Spleen (tissue), 11 donors: ENCODE measurements around the gene UGT1A9. TPM values are rescaled to one million over a fixed set of nuclear protein-coding genes. Genes with fewer than 3 reads are reported as not detected.
A peak's percentile ranks its signal among the peaks of the same experiment; 100 is the strongest.

Experiments
- DNase-seq: peaks from one replicate; pipeline ENCODE4 v3.0.0-alpha.2; 2020
- H3K27ac ChIP-seq, 8 donors: fragments of 200-600 bp; sonication (generic) in 7 of 8; 1 replicate in 4 of 8; 2 replicates in 4 of 8; pipeline versions ENCODE4 v1.5.0 to v1.8.0; 2016 to 2021; ENCODE audit warnings: inconsistent platforms in 4 of 8, mild to moderate bottlenecking in 4 of 8, moderate library complexity in 1 of 8
- H3K27me3 ChIP-seq, 7 donors: fragments of 200-600 bp; sonication (generic) in 6 of 7; replicated peaks in 1 of 7; 1 replicate in 4 of 7; 2 replicates in 3 of 7; pipeline versions ENCODE4 v1.5.0 to v1.8.0; 2016 to 2021; ENCODE audit warnings: inconsistent platforms in 3 of 7, mild to moderate bottlenecking in 1 of 7
- H3K36me3 ChIP-seq, 6 donors: fragments of 200-600 bp; sonication (generic) in 5 of 6; 1 replicate in 4 of 6; 2 replicates in 2 of 6; pipeline versions ENCODE4 v1.5.0 to v1.8.0; 2016 to 2021; ENCODE audit warnings: inconsistent platforms in 2 of 6
- H3K4me1 ChIP-seq, 6 donors: fragments of 200-600 bp; sonication (generic) in 5 of 6; 1 replicate in 3 of 6; 2 replicates in 3 of 6; pipeline versions ENCODE4 v1.5.0 to v1.8.0; 2016 to 2021; ENCODE audit warnings: inconsistent platforms in 3 of 6
- H3K4me3 ChIP-seq, 8 donors: fragments of 200-600 bp; sonication (generic) in 7 of 8; 1 replicate in 4 of 8; 2 replicates in 4 of 8; pipeline versions ENCODE4 v1.5.0 to v1.8.0; 2016 to 2021; ENCODE audit warnings: inconsistent platforms in 4 of 8, mild to moderate bottlenecking in 4 of 8, moderate library complexity in 2 of 8
- H3K9me3 ChIP-seq, 8 donors: fragments of 200-600 bp; sonication (generic) in 7 of 8; 1 replicate in 4 of 8; 2 replicates in 4 of 8; pipeline versions ENCODE4 v1.5.0 to v1.8.0; 2016 to 2021; ENCODE audit warnings: inconsistent platforms in 4 of 8
- CTCF ChIP-seq, 11 experiments: fragments of 200-600 bp in 7 of 11; fragments of 450-650 bp in 4 of 11; sonication (generic) in 4 of 11; IDR thresholded peaks in 8 of 11; conservative IDR thresholded peaks in 3 of 11; 1 replicate in 7 of 11; 2 replicates in 4 of 11; pipeline versions ENCODE4 v1.4.0 to v1.8.0; 2016 to 2021; ENCODE audit warnings: antibody characterized with exemption in 11 of 11, inconsistent platforms in 4 of 11, mild to moderate bottlenecking in 1 of 11
- POLR2A ChIP-seq, 3 donors: fragments of 450-650 bp; IDR thresholded peaks; one replicate each; pipeline ENCODE4 v1.5.1; 2017; ENCODE audit warnings: antibody characterized with exemption in 3 of 3, mild to moderate bottlenecking in 1 of 3
- POLR2AphosphoS5 ChIP-seq, 3 donors: sonication (generic); formaldehyde crosslinking; IDR thresholded peaks; one replicate each; pipeline ENCODE4 v1.5.1; 2017; ENCODE audit warnings: antibody characterized with exemption in 3 of 3
- WGBS, 5 donors: extraction: QIAGEN DNeasy Blood & Tissue Kit in 3 of 5; methylation state at CpG; one replicate each; pipeline versions ENCODE4 v1.1.5 to v1.1.7; 2013 to 2018; 5-methylcytosine and 5-hydroxymethylcytosine counted together
- intact Hi-C: fragments of 100-400 bp; cut with DNase I; formaldehyde crosslinking; loops from one replicate; pipeline ENCODE4 v1.15.0; 2023; ENCODE audit warnings: low total_unique reads
- polyA plus RNA-seq, 3 donors: library from polyadenylated mRNA; stranded (reverse); fragments of 200-250 nt; gene quantifications; one replicate each; pipeline ENCODE4 v1.2.1, GENCODE V29; 2013
- total RNA-seq, 7 donors: library from RNA; depleted of rRNA in 3 of 7; stranded (reverse); fragments of >200 nt in 3 of 7; fragmentation: NEBNext Ultra II Directional in 4 of 7; extraction: Animal tissue kit (Norgen Biotek cat#: 25700) in 4 of 7; gene quantifications; one replicate each; pipeline versions ENCODE4 v1.1.0 to v1.2.1, GENCODE V29; 2016 to 2021
- donor health status: healthy with polysubstance abuse.
- donor health status: DM: no; HTN: no; CAD: no; lungs with moderate emphysema.
- donor health status: DM: no; HTN: no; CAD: no.
- donor health status: Bipolar disorder and iron deficiency.
- donor health status: healthy.
- donor health status: DM: no; HTN: no; CAD: no.
- donor health status: DM: yes; HTN: yes; CAD: no.

UGT1A9 gene
- total and polyA plus RNA-seq, 10 donors, result not detected

GRCh38 chr2:233795735-233796171, 124.1 kb downstream of the UGT1A9 start:
- peaks cover 0 to 19% (median 0%) of the 10 kb centered on the region in 7 donors for H3K27me3 ChIP-seq
- peak; percentile 49 for DNase-seq
- H3K4me3 ChIP-seq, result no peak overlapping the region
- H3K27ac ChIP-seq, result no peak overlapping the region
- intact Hi-C loops, result no loop called here
- H3K36me3 ChIP-seq, result no peaks in the 10 kb centered on the region
- H3K4me1 ChIP-seq, result no peaks in the 10 kb centered on the region
- no peak for TF ChIP-seq POLR2AphosphoS5 (IDR thresholded peaks at IDR 0.05)
- TF ChIP-seq POLR2A (IDR thresholded peaks at IDR 0.05), result no peak
- no peak for TF ChIP-seq CTCF (IDR thresholded peaks at IDR 0.05 in 8 of 11, conservative IDR thresholded peaks at IDR 0.05 in 3 of 11)
- H3K9me3 ChIP-seq, result no peaks in the 10 kb centered on the region
- 92 to 95% (median 94%) methylated on average over 10 to 13 of the region's 13 CpGs for WGBS, 5 donors

GRCh38 chr2:233796254-233796653, 124.6 kb downstream of the UGT1A9 start:
- no peak for TF ChIP-seq CTCF (IDR thresholded peaks at IDR 0.05 in 8 of 11, conservative IDR thresholded peaks at IDR 0.05 in 3 of 11)
- no peak for TF ChIP-seq POLR2AphosphoS5 (IDR thresholded peaks at IDR 0.05)
- no peak for TF ChIP-seq POLR2A (IDR thresholded peaks at IDR 0.05)
- Histone ChIP-seq H3K36me3 (no peaks in the 10 kb centered on the region), H3K27me3 (peaks cover 0 to 19% (median 0%) of the 10 kb centered on the region in 7 donors), H3K9me3 (no peaks in the 10 kb centered on the region), H3K4me3 (no peak overlapping the region), H3K4me1 (no peaks in the 10 kb centered on the region), H3K27ac (no peak overlapping the region)
- intact Hi-C loops, result no loop called here
- 85 to 96% (median 89%) methylated on average over 8 to 9 of the region's 9 CpGs for WGBS, 5 donors
- DNase-seq, result peak; percentile 39

GRCh38 chr2:233798335-233799086, 126.8 kb downstream of the UGT1A9 start:
- H3K9me3 ChIP-seq, result no peaks in the 10 kb centered on the region
- TF ChIP-seq POLR2A (IDR thresholded peaks at IDR 0.05) (no peak), CTCF (IDR thresholded peaks at IDR 0.05 in 8 of 11, conservative IDR thresholded peaks at IDR 0.05 in 3 of 11) (no peak), POLR2AphosphoS5 (IDR thresholded peaks at IDR 0.05) (no peak)
- H3K36me3 ChIP-seq, result no peaks in the 10 kb centered on the region
- H3K4me3 ChIP-seq, result no peak overlapping the region
- peaks cover 0 to 18% (median 0%) of the 10 kb centered on the region in 7 donors for H3K27me3 ChIP-seq
- no peak overlapping the region for H3K27ac ChIP-seq
- no peaks in the 10 kb centered on the region for H3K4me1 ChIP-seq
- DNase-seq, result peak; percentile 51
- 70 to 88% (median 81%) methylated on average over 14 of the region's 14 CpGs for WGBS, 5 donors
- intact Hi-C loops, result no loop called here

- Histone ChIP-seq H3K4me1 (no peaks in the 10 kb centered on the region), H3K4me3 (no peak overlapping the region), H3K36me3 (no peaks in the 10 kb centered on the region), H3K9me3 (no peaks in the 10 kb centered on the region), H3K27me3 (peaks cover 0 to 17% (median 0%) of the 10 kb centered on the region in 7 donors), H3K27ac (no peak overlapping the region)
- no peak for TF ChIP-seq POLR2A (IDR thresholded peaks at IDR 0.05)
- TF ChIP-seq CTCF (IDR thresholded peaks at IDR 0.05 in 8 of 11, conservative IDR thresholded peaks at IDR 0.05 in 3 of 11), result no peak
- no peak for TF ChIP-seq POLR2AphosphoS5 (IDR thresholded peaks at IDR 0.05)
- intact Hi-C loops, result no loop called here
- peak; percentile 37 for DNase-seq
- WGBS, 5 donors, result 58 to 68% (median 63%) methylated on average over 7 of the region's 7 CpGs
Observed at GRCh38 chr2:233799087-233799665, 127.5 kb downstream of the UGT1A9 start.
